Ishikawa (cell line): ENCODE measurements around the gene KRT12.

ENCODE experiments used
- CEBPB ChIP-seq: IDR thresholded peaks from 2 replicates; pipeline ENCODE4 v1.6.1; 2012
- CREB1 ChIP-seq: IDR thresholded peaks from 2 replicates; pipeline ENCODE4 v1.6.1; 2012; ENCODE audit warnings: low read depth
- EGR1 ChIP-seq: IDR thresholded peaks from 2 replicates; pipeline ENCODE4 v1.6.1; 2012
- EP300 ChIP-seq: IDR thresholded peaks from 2 replicates; pipeline ENCODE4 v1.6.1; 2012; ENCODE audit warnings: borderline replicate concordance
- FOXM1 ChIP-seq: IDR thresholded peaks from 2 replicates; pipeline ENCODE4 v1.6.1; 2012; ENCODE audit warnings: low read depth, borderline replicate concordance
- MAX ChIP-seq: IDR thresholded peaks from 2 replicates; pipeline ENCODE4 v1.6.1; 2012
- NFIC ChIP-seq: IDR thresholded peaks from 2 replicates; pipeline ENCODE4 v1.6.1; 2012
- RAD21 ChIP-seq: IDR thresholded peaks from 2 replicates; pipeline ENCODE4 v1.6.1; 2012; ENCODE audit warnings: low read depth
- TAF1 ChIP-seq: IDR thresholded peaks from 2 replicates; pipeline ENCODE4 v1.6.1; 2012; ENCODE audit warnings: low read depth, mild to moderate bottlenecking
- TCF12 ChIP-seq: IDR thresholded peaks from 2 replicates; pipeline ENCODE4 v1.6.1; 2012; ENCODE audit warnings: low read depth
- TEAD4 ChIP-seq: IDR thresholded peaks from 2 replicates; pipeline ENCODE4 v1.6.1; 2012
- USF1 ChIP-seq: IDR thresholded peaks from 2 replicates; pipeline ENCODE4 v1.6.1; 2012
- YY1 ChIP-seq: IDR thresholded peaks from 2 replicates; pipeline ENCODE4 v1.6.1; 2012; ENCODE audit warnings: low read depth
- ZBTB7A ChIP-seq: IDR thresholded peaks from 2 replicates; pipeline ENCODE4 v1.6.1; 2012; ENCODE audit warnings: low read depth
- TF ChIP-seq, protein P1 (sequence below): IDR thresholded peaks from 2 replicates; pipeline ENCODE4 v1.6.1; 2012; ENCODE audit warnings: low read depth, mild to moderate bottlenecking

Gene KRT12

GRCh38 chr17:40872416-40872815 is 5.4 kb upstream of the KRT12 start:
- no peak for TF ChIP-seq FOXM1

GRCh38 chr17:40871316-40871715 is 4.3 kb upstream of the KRT12 start:
- TF ChIP-seq EP300 (no peak), TAF1 (no peak), MAX (no peak), NFIC (no peak), RAD21 (no peak), TCF12 (no peak), FOXM1 (no peak), CEBPB (no peak), ZBTB7A (no peak), TEAD4 (no peak), CREB1 (no peak), EGR1 (no peak), USF1 (no peak), YY1 (no peak)
- TF ChIP-seq, protein P1, sequence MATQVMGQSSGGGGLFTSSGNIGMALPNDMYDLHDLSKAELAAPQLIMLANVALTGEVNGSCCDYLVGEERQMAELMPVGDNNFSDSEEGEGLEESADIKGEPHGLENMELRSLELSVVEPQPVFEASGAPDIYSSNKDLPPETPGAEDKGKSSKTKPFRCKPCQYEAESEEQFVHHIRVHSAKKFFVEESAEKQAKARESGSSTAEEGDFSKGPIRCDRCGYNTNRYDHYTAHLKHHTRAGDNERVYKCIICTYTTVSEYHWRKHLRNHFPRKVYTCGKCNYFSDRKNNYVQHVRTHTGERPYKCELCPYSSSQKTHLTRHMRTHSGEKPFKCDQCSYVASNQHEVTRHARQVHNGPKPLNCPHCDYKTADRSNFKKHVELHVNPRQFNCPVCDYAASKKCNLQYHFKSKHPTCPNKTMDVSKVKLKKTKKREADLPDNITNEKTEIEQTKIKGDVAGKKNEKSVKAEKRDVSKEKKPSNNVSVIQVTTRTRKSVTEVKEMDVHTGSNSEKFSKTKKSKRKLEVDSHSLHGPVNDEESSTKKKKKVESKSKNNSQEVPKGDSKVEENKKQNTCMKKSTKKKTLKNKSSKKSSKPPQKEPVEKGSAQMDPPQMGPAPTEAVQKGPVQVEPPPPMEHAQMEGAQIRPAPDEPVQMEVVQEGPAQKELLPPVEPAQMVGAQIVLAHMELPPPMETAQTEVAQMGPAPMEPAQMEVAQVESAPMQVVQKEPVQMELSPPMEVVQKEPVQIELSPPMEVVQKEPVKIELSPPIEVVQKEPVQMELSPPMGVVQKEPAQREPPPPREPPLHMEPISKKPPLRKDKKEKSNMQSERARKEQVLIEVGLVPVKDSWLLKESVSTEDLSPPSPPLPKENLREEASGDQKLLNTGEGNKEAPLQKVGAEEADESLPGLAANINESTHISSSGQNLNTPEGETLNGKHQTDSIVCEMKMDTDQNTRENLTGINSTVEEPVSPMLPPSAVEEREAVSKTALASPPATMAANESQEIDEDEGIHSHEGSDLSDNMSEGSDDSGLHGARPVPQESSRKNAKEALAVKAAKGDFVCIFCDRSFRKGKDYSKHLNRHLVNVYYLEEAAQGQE, result no peak

- TF ChIP-seq MAX (no peak), EGR1 (no peak), TCF12 (no peak), ZBTB7A (no peak), FOXM1 (no peak), CEBPB (no peak), USF1 (no peak), NFIC (no peak), EP300 (no peak), TAF1 (no peak), YY1 (no peak), CREB1 (no peak), RAD21 (no peak), TEAD4 (no peak)
- TF ChIP-seq, protein P1, result no peak
Observed at GRCh38 chr17:40870136-40870535, 3.1 kb upstream of the KRT12 start.

- TF ChIP-seq FOXM1 (no peak), NFIC (no peak), EGR1 (no peak), TCF12 (no peak), USF1 (no peak), TAF1 (no peak), TEAD4 (no peak), EP300 (no peak), CREB1 (no peak), YY1 (no peak), CEBPB (no peak), MAX (no peak), RAD21 (no peak), ZBTB7A (no peak)
- TF ChIP-seq, protein P1, result no peak
Observed at GRCh38 chr17:40864661-40865390, 2.2 kb downstream of the KRT12 start.
